ENCODE results near the gene ACAT2. TPM values are rescaled to one million over a fixed set of nuclear protein-coding genes. Genes with fewer than 3 reads are reported as not detected.
"Not testable (repeated sequence)": the region's sequence is repeated elsewhere in the genome, so short reads cannot be mapped to it uniquely, and the experiment has no call there.

Gene ACAT2
- total RNA-seq, 1 donor from 2014 or later: 69.9 TPM

GRCh38 chr6:159772196-159772595 lies 10.4 kb downstream of the ACAT2 start:
- DNase-seq: no peak

- no peak for DNase-seq
These were observed 15.5 kb downstream of the ACAT2 start for GRCh38 chr6:159777240-159777904.

- DNase-seq: no peak
These were observed 16.3 kb downstream of the ACAT2 start for GRCh38 chr6:159778131-159778530.

GRCh38 chr6:159778542-159779103 lies 16.8 kb downstream of the ACAT2 start:
- no peak for DNase-seq

GRCh38 chr6:159788276-159788675 lies 26.4 kb downstream of the ACAT2 start:
- DNase-seq: no peak

GRCh38 chr6:159788753-159789376 lies 27.0 kb downstream of the ACAT2 start:
- no peak for DNase-seq

- DNase-seq: peak; percentile 98
These were observed 27.7 kb downstream of the ACAT2 start, which contains the start of gene TCP1 for GRCh38 chr6:159789377-159790148. TSS of gene TCP1 (minus strand) at chr6:159789602. CDS start at chr6:159789468, 134 bp downstream.

GRCh38 chr6:159790149-159790955 lies 28.5 kb downstream of the ACAT2 start, which contains the start of gene MRPL18:
TSS of gene MRPL18 (plus strand) at chr6:159790467. CDS start at chr6:159790588, 121 bp downstream.
- DNase-seq: peak; percentile 96

GRCh38 chr6:159790956-159791598 lies 29.2 kb downstream of the ACAT2 start:
- no peak for DNase-seq

GRCh38 chr6:159794976-159795375 lies 33.1 kb downstream of the ACAT2 start:
- not testable (repeated sequence) for DNase-seq

GRCh38 chr6:159797554-159797953 lies 35.7 kb downstream of the ACAT2 start:
- no peak for DNase-seq

GRCh38 chr6:159800141-159800865 lies 38.5 kb downstream of the ACAT2 start, which contains the start of gene PNLDC1:
TSS of gene PNLDC1 (plus strand) at chr6:159800276. CDS start at chr6:159800308, 32 bp downstream.
- no peak for DNase-seq

GRCh38 chr6:159801935-159802334 lies 40.1 kb downstream of the ACAT2 start:
- no peak for DNase-seq

GRCh38 chr6:159804504-159804903 lies 42.7 kb downstream of the ACAT2 start:
- DNase-seq: no peak

- DNase-seq: no peak
These were observed 43.7 kb downstream of the ACAT2 start for GRCh38 chr6:159805440-159806020.

- no peak for DNase-seq
These were observed 44.2 kb downstream of the ACAT2 start for GRCh38 chr6:159806021-159806458.

GRCh38 chr6:159807150-159807858 lies 45.5 kb downstream of the ACAT2 start:
- DNase-seq: no peak

GRCh38 chr6:159808647-159809046 lies 46.8 kb downstream of the ACAT2 start:
- DNase-seq: no peak

GRCh38 chr6:159809149-159809548 lies 47.3 kb downstream of the ACAT2 start:
- DNase-seq: no peak

Data from occipital lobe (tissue), 2 donors.